Activated T-cell treated with anti-CD3 and anti-CD28 coated beads for 1 hour (primary cell): ENCODE results near the gene ABHD1.

Experiments
- DNase-seq: peaks from one replicate; pipeline ENCODE4 v3.0.0-alpha.2; 2020; ENCODE audit warnings: low read depth

Gene ABHD1

GRCh38 chr2:27086724-27087593 is 36.7 kb upstream of the ABHD1 start, which contains the start of gene KHK:
KHK (plus strand) TSS chr2:27086772; CDS start chr2:27087260, 488 bp downstream.
- DNase-seq, result no peak

- no peak for DNase-seq
These were observed 35.7 kb upstream of the ABHD1 start for GRCh38 chr2:27087823-27088410.

- no peak for DNase-seq
These were observed 35.0 kb upstream of the ABHD1 start for GRCh38 chr2:27088634-27089033.

GRCh38 chr2:27089111-27089954 is 34.3 kb upstream of the ABHD1 start:
- no peak for DNase-seq

- no peak for DNase-seq
These were observed 31.6 kb upstream of the ABHD1 start for GRCh38 chr2:27091746-27092695.

- no peak for DNase-seq
These were observed 30.8 kb upstream of the ABHD1 start for GRCh38 chr2:27092696-27093429.

- no peak for DNase-seq
These were observed 29.9 kb upstream of the ABHD1 start for GRCh38 chr2:27093430-27094352.

- no peak for DNase-seq
These were observed 29.1 kb upstream of the ABHD1 start for GRCh38 chr2:27094353-27094984.

- DNase-seq, result no peak
These were observed 28.2 kb upstream of the ABHD1 start for GRCh38 chr2:27095427-27095744.

- DNase-seq, result no peak
These were observed 27.6 kb upstream of the ABHD1 start for GRCh38 chr2:27095745-27096651.

- no peak for DNase-seq
These were observed 26.8 kb upstream of the ABHD1 start for GRCh38 chr2:27096748-27097297.

- DNase-seq, result no peak
These were observed 26.3 kb upstream of the ABHD1 start for GRCh38 chr2:27097341-27097740.

GRCh38 chr2:27099334-27099955 is 24.2 kb upstream of the ABHD1 start:
- DNase-seq, result no peak

GRCh38 chr2:27100036-27100435 is 23.6 kb upstream of the ABHD1 start:
- DNase-seq, result no peak

GRCh38 chr2:27102329-27102728 is 21.3 kb upstream of the ABHD1 start:
- no peak for DNase-seq

GRCh38 chr2:27105981-27106380 is 17.6 kb upstream of the ABHD1 start:
- DNase-seq, result no peak

- DNase-seq, result no peak
These were observed 15.4 kb upstream of the ABHD1 start for GRCh38 chr2:27108221-27108620.
